Progenitor cell of endocrine pancreas (in vitro differentiated cells): ENCODE results near the gene RTN4RL2. TPM values are rescaled to one million over a fixed set of nuclear protein-coding genes. Genes with fewer than 3 reads are reported as not detected.

Experiments used
- DNase-seq: peaks from one replicate; pipeline ENCODE4 v3.0.0; 2021; ENCODE audit warnings: low spot score; ENCODE audit not compliant: unreplicated experiment
- H3K27ac Mint-ChIP-seq: 2 replicates; pipeline ENCODE4 v1.8.0; 2021; ENCODE audit warnings: mild to moderate bottlenecking, moderate library complexity, mixed read lengths
- H3K27me3 Mint-ChIP-seq: 2 replicates; pipeline ENCODE4 v1.8.0; 2021; ENCODE audit warnings: mixed read lengths
- H3K36me3 Mint-ChIP-seq: 2 replicates; pipeline ENCODE4 v1.8.0; 2022; ENCODE audit warnings: mixed read lengths; ENCODE audit not compliant: insufficient read depth
- H3K4me1 Mint-ChIP-seq: 2 replicates; pipeline ENCODE4 v1.8.0; 2021; ENCODE audit warnings: low read depth, mixed read lengths
- H3K4me3 Mint-ChIP-seq: 2 replicates; pipeline ENCODE4 v1.8.0; 2021; ENCODE audit warnings: low read depth, mild to moderate bottlenecking, moderate library complexity, mixed read lengths
- H3K9me3 Mint-ChIP-seq: 2 replicates; pipeline ENCODE4 v1.8.0; 2021; ENCODE audit warnings: low read depth, mixed read lengths
- CTCF ChIP-seq: fragments of 200-600 bp; sonication (generic); IDR thresholded peaks from one replicate; pipeline ENCODE4 v1.5.0; 2021; ENCODE audit warnings: antibody characterized with exemption, mild to moderate bottlenecking; ENCODE audit not compliant: unreplicated experiment
- long read RNA-seq: library from polyadenylated mRNA; unstranded; transcript quantifications from one replicate; pipeline ENCODE4 v2.0.0, GENCODE V29; 2020
- total RNA-seq: library from RNA; stranded (reverse); gene quantifications from 2 replicates; pipeline ENCODE4 v1.2.1, GENCODE V29; 2021

The RTN4RL2 gene
- total RNA-seq = 1.9 and 2.1 TPM in 2 replicates
- long read RNA-seq = 0 reads

GRCh38 chr11:57460022-57460757, at the start of gene RTN4RL2:
TSS of gene RTN4RL2 (plus strand) at chr11:57460528. CDS start at chr11:57460866, 338 bp downstream.
- DNase-seq = peak; percentile 51
- peak within 1 kb of the TSS; percentile 16 for H3K27ac Mint-ChIP-seq
- H3K27me3 Mint-ChIP-seq = peaks cover 65% of the 10 kb centered on the region
- peak; percentile 53 for TF ChIP-seq CTCF
- H3K4me3 Mint-ChIP-seq = peak within 1 kb of the TSS; percentile 75
- peaks cover 1% of the 10 kb centered on the region for H3K36me3 Mint-ChIP-seq
- H3K9me3 Mint-ChIP-seq = no peaks in the 10 kb centered on the region
- H3K4me1 Mint-ChIP-seq = peaks cover 15% of the 10 kb centered on the region

GRCh38 chr11:57413681-57414080, 46.6 kb upstream of the RTN4RL2 start:
- Mint-ChIP-seq H3K27ac (no peak overlapping the region), H3K36me3 (peaks cover 24% of the 10 kb centered on the region), H3K9me3 (no peaks in the 10 kb centered on the region), H3K4me3 (no peak overlapping the region), H3K27me3 (no peaks in the 10 kb centered on the region), H3K4me1 (no peaks in the 10 kb centered on the region)
- TF ChIP-seq CTCF = no peak
- no peak for DNase-seq

GRCh38 chr11:57414612-57415212, 45.6 kb upstream of the RTN4RL2 start:
- no peak for TF ChIP-seq CTCF
- DNase-seq = no peak
- H3K9me3 Mint-ChIP-seq = no peaks in the 10 kb centered on the region
- no peak overlapping the region for H3K4me3 Mint-ChIP-seq
- no peak overlapping the region for H3K27ac Mint-ChIP-seq
- no peaks in the 10 kb centered on the region for H3K4me1 Mint-ChIP-seq
- no peaks in the 10 kb centered on the region for H3K27me3 Mint-ChIP-seq
- peaks cover 27% of the 10 kb centered on the region for H3K36me3 Mint-ChIP-seq

GRCh38 chr11:57416436-57416835, 43.9 kb upstream of the RTN4RL2 start:
- Mint-ChIP-seq H3K36me3 (peaks cover 22% of the 10 kb centered on the region), H3K27ac (no peak overlapping the region), H3K4me3 (no peak overlapping the region), H3K27me3 (no peaks in the 10 kb centered on the region), H3K9me3 (no peaks in the 10 kb centered on the region), H3K4me1 (no peaks in the 10 kb centered on the region)
- no peak for DNase-seq
- no peak for TF ChIP-seq CTCF

GRCh38 chr11:57417056-57417455, 43.3 kb upstream of the RTN4RL2 start:
- no peaks in the 10 kb centered on the region for H3K4me1 Mint-ChIP-seq
- H3K9me3 Mint-ChIP-seq = no peaks in the 10 kb centered on the region
- no peak for DNase-seq
- H3K4me3 Mint-ChIP-seq = no peak overlapping the region
- H3K27ac Mint-ChIP-seq = no peak overlapping the region
- peaks cover 22% of the 10 kb centered on the region for H3K36me3 Mint-ChIP-seq
- TF ChIP-seq CTCF = no peak
- H3K27me3 Mint-ChIP-seq = no peaks in the 10 kb centered on the region
